Mononuclear cell (primary cell): ENCODE results near the gene AGBL1. TPM values are rescaled to one million over a fixed set of nuclear protein-coding genes. Genes with fewer than 3 reads are reported as not detected.
"Not testable (repeated sequence)": the region's sequence is repeated elsewhere in the genome, so short reads cannot be mapped to it uniquely, and the experiment has no call there.

Experiments
- H3K27me3 ChIP-seq: 2 replicates; pipeline ENCODE4 v1.6.0; 2011; ENCODE audit warnings: low read length, control low read depth; ENCODE audit not compliant: insufficient read depth
- H3K4me1 ChIP-seq: 2 replicates; pipeline ENCODE4 v1.5.1; 2011; ENCODE audit warnings: mild to moderate bottlenecking, low read length, control low read depth; ENCODE audit not compliant: insufficient read depth
- H3K4me3 ChIP-seq: 2 replicates; pipeline ENCODE4 v1.5.1; 2011; ENCODE audit warnings: mild to moderate bottlenecking, low read length, moderate library complexity
- H3K9me3 ChIP-seq: 2 replicates; pipeline ENCODE4 v1.5.1; 2011; ENCODE audit warnings: low read depth, mild to moderate bottlenecking, control low read depth, low read length
- total RNA-seq: library from RNA; depleted of rRNA; stranded (reverse); fragments of >200 nt; gene quantifications from one replicate; pipeline ENCODE4 v1.2.3, GENCODE V29; 2012

Gene AGBL1
- total RNA-seq, 1 donor = under 0.01 TPM

GRCh38 chr15:86481720-86482119, 402.0 kb downstream of the AGBL1 start:
- H3K9me3 ChIP-seq = no peaks in the 10 kb centered on the region
- no peaks in the 10 kb centered on the region for H3K4me1 ChIP-seq

DNA sequence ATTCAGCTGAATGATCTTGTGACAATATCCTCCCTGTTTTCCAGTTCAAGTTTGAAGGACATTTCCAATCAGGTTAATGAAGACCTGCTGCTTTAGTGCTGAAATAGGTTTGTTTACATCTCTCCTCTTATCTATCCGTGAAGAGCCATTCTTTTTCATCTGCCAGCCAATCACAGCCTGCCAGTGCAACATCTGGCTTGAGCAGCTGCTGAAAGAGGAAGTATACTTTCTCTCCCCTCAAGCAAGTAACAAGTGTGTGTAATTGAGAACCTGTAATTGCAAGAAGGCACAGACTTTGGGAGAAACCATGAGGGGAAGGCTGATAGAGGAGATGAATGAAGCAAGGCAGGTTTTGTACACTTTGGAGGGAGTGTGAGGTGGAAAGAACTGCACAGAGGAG, 404.3 kb downstream of the AGBL1 start:
- H3K27me3 ChIP-seq = no peaks in the 10 kb centered on the region
- H3K9me3 ChIP-seq = no peaks in the 10 kb centered on the region
- no peaks in the 10 kb centered on the region for H3K4me1 ChIP-seq
- no peak overlapping the region for H3K4me3 ChIP-seq

More at GRCh38 chr15:86481720-86482119, 402.0 kb downstream of the AGBL1 start:
- Histone ChIP-seq H3K27me3 (no peaks in the 10 kb centered on the region), H3K4me3 (no peak overlapping the region)

- Histone ChIP-seq H3K9me3 (no peaks in the 10 kb centered on the region), H3K4me3 (no peak overlapping the region), H3K27me3 (no peaks in the 10 kb centered on the region), H3K4me1 (no peaks in the 10 kb centered on the region)
These were observed 408.4 kb downstream of the AGBL1 start for GRCh38 chr15:86488046-86488445.

DNA sequence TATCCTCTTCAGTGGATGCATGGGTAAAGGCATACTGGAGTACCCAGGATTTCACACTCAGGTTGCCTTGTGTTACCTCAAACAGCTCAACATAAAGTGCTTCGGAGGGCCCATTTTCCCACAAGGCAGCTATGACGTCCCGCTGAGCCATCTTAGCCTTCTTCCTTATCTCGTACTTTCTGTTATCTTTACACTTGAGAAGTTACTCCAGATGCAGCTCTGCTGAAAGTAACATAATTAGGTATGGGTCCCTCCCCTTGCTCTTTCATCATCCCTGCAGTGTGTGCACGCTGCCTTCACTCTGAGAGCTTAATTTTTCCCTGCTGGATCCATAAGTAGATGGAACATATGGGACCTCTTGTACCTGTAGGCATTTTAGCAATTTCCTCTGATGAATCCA, 410.3 kb downstream of the AGBL1 start:
- Histone ChIP-seq H3K4me3 (no peak overlapping the region), H3K4me1 (no peaks in the 10 kb centered on the region), H3K9me3 (no peaks in the 10 kb centered on the region), H3K27me3 (no peaks in the 10 kb centered on the region)

- Histone ChIP-seq H3K9me3 (no peaks in the 10 kb centered on the region), H3K4me1 (no peaks in the 10 kb centered on the region), H3K27me3 (no peaks in the 10 kb centered on the region), H3K4me3 (no peak overlapping the region)
These were observed 411.4 kb downstream of the AGBL1 start for GRCh38 chr15:86491118-86491517.

DNA sequence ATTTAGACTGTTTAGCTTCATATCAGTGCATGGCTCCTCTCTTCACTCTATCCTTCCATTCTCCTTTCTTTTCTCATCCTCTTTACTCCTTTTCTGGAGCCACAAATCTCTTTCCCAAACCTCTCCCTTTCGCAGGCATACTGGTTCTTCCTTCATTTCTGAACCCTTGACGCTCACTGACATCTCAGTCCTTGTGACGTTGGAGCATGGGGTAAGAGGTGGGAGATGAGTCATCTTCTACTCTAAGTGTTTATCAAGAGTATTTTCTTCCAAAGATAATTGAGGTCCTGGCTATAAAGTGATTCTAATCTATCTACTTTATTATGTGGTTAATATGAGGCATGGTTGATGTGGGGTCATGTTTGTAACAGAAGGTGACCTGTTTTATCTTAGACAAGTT, 414.2 kb downstream of the AGBL1 start:
- Histone ChIP-seq H3K4me1 (no peaks in the 10 kb centered on the region), H3K27me3 (no peaks in the 10 kb centered on the region), H3K4me3 (no peak overlapping the region), H3K9me3 (no peaks in the 10 kb centered on the region)

GRCh38 chr15:86494475-86494874, 414.8 kb downstream of the AGBL1 start:
- H3K9me3 ChIP-seq = no peaks in the 10 kb centered on the region
- H3K4me1 ChIP-seq = no peaks in the 10 kb centered on the region
- no peaks in the 10 kb centered on the region for H3K27me3 ChIP-seq
- H3K4me3 ChIP-seq = no peak overlapping the region

- no peak overlapping the region for H3K4me3 ChIP-seq
- H3K9me3 ChIP-seq = peaks cover 6% of the 10 kb centered on the region
- H3K27me3 ChIP-seq = no peaks in the 10 kb centered on the region
- no peaks in the 10 kb centered on the region for H3K4me1 ChIP-seq
These were observed 422.6 kb downstream of the AGBL1 start for GRCh38 chr15:86502301-86502700.

GRCh38 chr15:86505951-86506350, 426.3 kb downstream of the AGBL1 start:
- H3K9me3 ChIP-seq = peaks cover 6% of the 10 kb centered on the region
- no peaks in the 10 kb centered on the region for H3K4me1 ChIP-seq
- no peak overlapping the region for H3K4me3 ChIP-seq
- H3K27me3 ChIP-seq = no peaks in the 10 kb centered on the region

DNA sequence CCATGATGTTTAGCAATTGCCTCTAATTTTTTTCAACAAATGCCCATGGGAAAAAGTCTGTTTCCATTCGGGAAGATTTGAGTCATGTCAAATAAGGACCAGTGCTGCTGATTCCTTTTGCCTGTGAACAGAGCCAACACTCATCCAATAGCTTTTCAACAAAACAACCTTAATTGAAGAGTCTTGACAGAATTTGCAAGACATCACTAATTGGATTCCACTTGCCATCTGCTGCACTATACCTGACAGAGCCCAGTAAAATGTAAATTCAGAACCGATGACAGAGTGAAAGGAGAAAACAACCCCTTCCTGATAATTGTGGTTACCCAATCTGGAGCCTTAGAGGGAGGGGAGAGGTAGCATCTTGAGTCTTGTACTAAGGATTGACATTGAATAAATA, 426.7 kb downstream of the AGBL1 start:
- Histone ChIP-seq H3K9me3 (peaks cover 6% of the 10 kb centered on the region), H3K4me1 (no peaks in the 10 kb centered on the region), H3K27me3 (no peaks in the 10 kb centered on the region), H3K4me3 (no peak overlapping the region)

GRCh38 chr15:86515625-86516024, 436.0 kb downstream of the AGBL1 start:
- Histone ChIP-seq H3K27me3 (no peaks in the 10 kb centered on the region), H3K4me3 (no peak overlapping the region), H3K9me3 (no peaks in the 10 kb centered on the region), H3K4me1 (no peaks in the 10 kb centered on the region)

GRCh38 chr15:86522721-86523120, 443.1 kb downstream of the AGBL1 start:
- Histone ChIP-seq H3K27me3 (no peaks in the 10 kb centered on the region), H3K4me1 (no peaks in the 10 kb centered on the region), H3K9me3 (no peaks in the 10 kb centered on the region), H3K4me3 (no peak overlapping the region)

DNA sequence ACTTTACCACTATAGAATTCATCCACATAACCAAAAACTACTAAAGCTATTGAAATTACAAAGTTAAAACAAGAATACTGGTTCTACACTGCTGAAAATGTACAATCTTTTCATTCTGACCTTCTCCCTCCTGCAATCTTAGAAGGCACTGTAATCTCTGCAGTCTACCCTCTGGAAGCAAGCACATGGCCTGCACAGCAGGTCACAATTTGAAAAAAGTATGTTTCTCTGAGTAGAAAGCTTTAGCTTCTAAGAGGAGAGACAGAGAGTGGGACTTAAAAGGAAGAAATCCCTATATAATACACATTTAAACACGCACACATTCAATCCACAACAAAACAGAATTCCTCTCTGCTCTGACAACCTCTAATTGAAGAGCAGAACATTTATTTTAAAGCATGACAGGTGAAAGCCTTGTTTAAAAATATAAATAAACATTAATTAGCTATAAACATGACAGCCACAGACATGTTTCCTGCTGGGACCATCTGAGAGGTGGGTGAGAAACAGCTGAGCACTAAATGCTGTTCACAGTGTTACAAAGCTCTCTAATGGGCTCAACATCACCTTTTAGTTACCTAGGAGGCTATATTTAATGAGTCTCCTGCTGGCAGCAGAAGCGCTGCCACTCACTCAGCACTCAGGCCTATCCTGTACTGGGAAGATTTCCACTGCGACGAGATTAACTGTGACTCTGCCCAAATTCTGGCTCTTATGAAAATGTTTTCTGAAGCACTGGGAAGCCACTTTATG, 447.4 kb downstream of the AGBL1 start:
- no peaks in the 10 kb centered on the region for H3K9me3 ChIP-seq
- H3K4me1 ChIP-seq = no peaks in the 10 kb centered on the region
- H3K27me3 ChIP-seq = no peaks in the 10 kb centered on the region
- no peak overlapping the region for H3K4me3 ChIP-seq

DNA sequence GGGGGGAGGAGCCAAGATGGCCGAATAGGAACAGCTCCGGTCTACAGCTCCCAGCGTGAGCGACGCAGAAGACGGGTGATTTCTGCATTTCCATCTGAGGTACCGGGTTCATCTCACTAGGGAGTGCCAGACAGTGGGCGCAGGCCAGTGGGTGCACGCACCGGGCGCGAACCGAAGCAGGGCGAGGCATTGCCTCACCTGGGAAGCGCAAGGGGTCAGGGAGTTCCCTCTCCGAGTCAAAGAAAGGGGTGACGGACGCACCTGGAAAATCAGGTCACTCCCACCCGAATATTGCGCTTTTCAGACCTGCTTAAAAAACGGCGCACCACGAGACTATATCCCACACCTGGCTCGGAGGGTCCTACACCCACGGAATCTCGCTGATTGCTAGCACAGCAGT, 448.4 kb downstream of the AGBL1 start:
- not testable (repeated sequence) for H3K27me3 ChIP-seq, H3K4me1 ChIP-seq, H3K9me3 ChIP-seq, H3K4me3 ChIP-seq

- no peaks in the 10 kb centered on the region for H3K27me3 ChIP-seq
- H3K9me3 ChIP-seq = no peaks in the 10 kb centered on the region
- H3K4me3 ChIP-seq = no peak overlapping the region
- no peaks in the 10 kb centered on the region for H3K4me1 ChIP-seq
These were observed 458.5 kb downstream of the AGBL1 start for GRCh38 chr15:86538141-86538540.

DNA sequence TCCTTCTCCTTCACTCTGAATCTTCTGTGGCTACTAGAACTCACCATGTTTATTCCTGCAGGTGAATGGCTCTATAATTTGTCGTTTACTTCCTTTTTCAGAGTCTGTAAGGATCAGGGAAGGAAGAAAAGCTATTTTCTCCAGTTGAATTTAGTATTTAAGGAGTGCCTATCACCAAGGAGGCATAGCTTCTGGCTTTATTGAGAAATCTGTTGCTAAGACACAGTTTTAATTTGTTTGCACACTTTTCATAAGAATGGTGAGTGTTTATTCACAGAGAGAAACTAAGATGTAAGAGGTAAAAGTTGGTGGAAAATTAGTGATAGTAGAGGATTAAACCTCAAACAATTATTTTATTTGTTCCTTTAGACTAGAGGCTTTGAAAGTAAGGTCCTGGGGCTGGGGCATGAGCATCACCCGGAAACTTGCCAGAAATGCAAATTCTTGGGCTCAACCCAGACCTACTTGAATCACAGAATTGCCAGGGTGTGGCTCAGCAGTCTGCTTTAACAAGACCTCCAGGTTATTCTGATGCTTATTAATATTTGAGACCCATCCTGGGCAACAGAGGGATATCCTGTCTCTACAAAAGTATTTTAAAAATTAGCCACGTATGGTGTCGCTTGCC, 461.3 kb downstream of the AGBL1 start:
- no peaks in the 10 kb centered on the region for H3K27me3 ChIP-seq
- no peaks in the 10 kb centered on the region for H3K9me3 ChIP-seq

More for the DNA sequence above, 461.3 kb downstream of the AGBL1 start:
- Histone ChIP-seq H3K4me3 (no peak overlapping the region), H3K4me1 (no peaks in the 10 kb centered on the region)
